Panc1 (cell line): ENCODE measurements around the gene AGPAT3. TPM values are rescaled to one million over a fixed set of nuclear protein-coding genes. Genes with fewer than 3 reads are reported as not detected.

ENCODE experiments used
- ATAC-seq: fragments of 200-7000 bp; cut with Tn5 transposase; 2 replicates; pipeline ENCODE4 v1.9.1; 2020; ENCODE audit warnings: mild to moderate bottlenecking, moderate library complexity
- BruUV-seq: library from RNA; stranded (reverse); fragments of 400-500 nt; replicated peaks from 2 replicates; lab custom pipeline; 2021; lab: Mats Ljungman, UMichigan
- CTCF ChIA-PET: fragments of 300-600 bp; sonication (Branson Sonifier 250); formaldehyde crosslinking; loops from one replicate; lab custom pipeline; 2022; ENCODE audit warnings: antibody characterized with exemption; lab: Charles Lee
- POLR2A ChIA-PET: fragments of 300-600 bp; sonication (Branson Sonifier 250); formaldehyde crosslinking; loops from one replicate; lab custom pipeline; 2022; ENCODE audit warnings: antibody characterized with exemption; lab: Charles Lee
- DNase-seq: peaks from one replicate; pipeline ENCODE4 v3.0.0-alpha.2; 2010; ENCODE audit warnings: low read depth, low spot score
- H3K27ac ChIP-seq: 2 replicates; pipeline ENCODE4 v1.5.1; 2011; ENCODE audit warnings: mild to moderate bottlenecking, low read length, inconsistent platforms
- H3K27me3 ChIP-seq: fragments of 200-500 bp; sonication (Bioruptor generic); 2 replicates; pipeline ENCODE4 v1.6.0; 2014; ENCODE audit warnings: low read length, inconsistent platforms; ENCODE audit not compliant: control insufficient read depth, insufficient read depth
- H3K36me3 ChIP-seq: fragments of 200-500 bp; sonication (Bioruptor generic); 2 replicates; pipeline ENCODE4 v1.5.1; 2014; ENCODE audit warnings: inconsistent platforms, mild to moderate bottlenecking, low read length, moderate library complexity; ENCODE audit not compliant: control insufficient read depth, insufficient read depth
- H3K4me1 ChIP-seq: 2 replicates; pipeline ENCODE4 v1.5.1; 2011; ENCODE audit warnings: inconsistent platforms, mild to moderate bottlenecking, low read length, moderate library complexity; ENCODE audit not compliant: control insufficient read depth, insufficient read depth
- H3K4me3 ChIP-seq, 2 experiments: 2 replicates each; pipeline ENCODE4 v1.5.1; 2011 to 2012; ENCODE audit warnings: low read depth in 2 of 2, low read length in 2 of 2, mild to moderate bottlenecking in 2 of 2, inconsistent platforms in 1 of 2, moderate library complexity in 1 of 2
- H3K9me3 ChIP-seq: fragments of 200-500 bp; sonication (Bioruptor generic); 2 replicates; pipeline ENCODE4 v1.5.1; 2014; ENCODE audit warnings: low read depth, mild to moderate bottlenecking, inconsistent platforms, low read length, moderate library complexity; ENCODE audit not compliant: control insufficient read depth, insufficient read depth
- POLR2AphosphoS5 ChIP-seq: IDR thresholded peaks from 2 replicates; pipeline ENCODE4 v1.6.1; 2012; ENCODE audit warnings: mild to moderate bottlenecking, low read depth, low read length, moderate library complexity
- REST ChIP-seq, 2 experiments: IDR thresholded peaks; 2 replicates each; pipeline ENCODE4 v1.6.1; 2011 to 2012; ENCODE audit warnings: low read depth in 2 of 2, control low read depth in 1 of 2, low read length in 1 of 2, mild to moderate bottlenecking in 1 of 2, moderate library complexity in 1 of 2; ENCODE audit not compliant: insufficient read depth in 1 of 2
- SIN3A ChIP-seq: IDR thresholded peaks from 2 replicates; pipeline ENCODE4 v1.6.1; 2012; ENCODE audit warnings: low read depth, mild to moderate bottlenecking, low read length, moderate library complexity, borderline replicate concordance; ENCODE audit not compliant: insufficient read depth
- TCF7L2 ChIP-seq: IDR thresholded peaks from 2 replicates; pipeline ENCODE4 v1.6.1; 2011; ENCODE audit warnings: mild to moderate bottlenecking, low read depth, low read length, inconsistent platforms
- in situ Hi-C: cut with HindIII; loops from 2 replicates; pipeline ENCODE4 v1.10.0; 2016; ENCODE audit warnings: low sequenced_read_pairs, low pct_unique_long_range_greater_than_20kb
- intact Hi-C: fragments of 100-400 bp; cut with micrococcal nuclease; formaldehyde crosslinking; loops from one replicate; pipeline ENCODE4 v1.10.0; 2022; ENCODE audit not compliant: unreplicated experiment
- total RNA-seq: library from RNA; stranded (reverse); gene quantifications from one replicate; pipeline ENCODE4 v1.2.1, GENCODE V29; 2021; ENCODE audit not compliant: unreplicated experiment
- TF ChIP-seq, protein P1 (sequence below): fragments of 450-650 bp; IDR thresholded peaks from 2 replicates; pipeline ENCODE4 v1.5.1; 2017; ENCODE audit warnings: mild to moderate bottlenecking

Gene AGPAT3
- total RNA-seq, 1 experiment from 2014 or later, result 40.1 TPM

- intact Hi-C loops (no loop called here), in situ Hi-C loops (no loop called here)
- no peak for ATAC-seq
- BruUV-seq, result no TSS peak
- H3K27me3 ChIP-seq, result no peaks in the 10 kb centered on the region
- no peaks in the 10 kb centered on the region for H3K9me3 ChIP-seq
- no peak overlapping the region for H3K4me3 ChIP-seq
- POLR2A ChIA-PET, result no interaction called here
- H3K27ac ChIP-seq, result no peak overlapping the region
- no peaks in the 10 kb centered on the region; the same call in 1 of the 2 replicates for H3K4me1 ChIP-seq
- TF ChIP-seq, protein P1, sequence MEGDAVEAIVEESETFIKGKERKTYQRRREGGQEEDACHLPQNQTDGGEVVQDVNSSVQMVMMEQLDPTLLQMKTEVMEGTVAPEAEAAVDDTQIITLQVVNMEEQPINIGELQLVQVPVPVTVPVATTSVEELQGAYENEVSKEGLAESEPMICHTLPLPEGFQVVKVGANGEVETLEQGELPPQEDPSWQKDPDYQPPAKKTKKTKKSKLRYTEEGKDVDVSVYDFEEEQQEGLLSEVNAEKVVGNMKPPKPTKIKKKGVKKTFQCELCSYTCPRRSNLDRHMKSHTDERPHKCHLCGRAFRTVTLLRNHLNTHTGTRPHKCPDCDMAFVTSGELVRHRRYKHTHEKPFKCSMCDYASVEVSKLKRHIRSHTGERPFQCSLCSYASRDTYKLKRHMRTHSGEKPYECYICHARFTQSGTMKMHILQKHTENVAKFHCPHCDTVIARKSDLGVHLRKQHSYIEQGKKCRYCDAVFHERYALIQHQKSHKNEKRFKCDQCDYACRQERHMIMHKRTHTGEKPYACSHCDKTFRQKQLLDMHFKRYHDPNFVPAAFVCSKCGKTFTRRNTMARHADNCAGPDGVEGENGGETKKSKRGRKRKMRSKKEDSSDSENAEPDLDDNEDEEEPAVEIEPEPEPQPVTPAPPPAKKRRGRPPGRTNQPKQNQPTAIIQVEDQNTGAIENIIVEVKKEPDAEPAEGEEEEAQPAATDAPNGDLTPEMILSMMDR, result no peak
- no peak for TF ChIP-seq TCF7L2
- no peak for TF ChIP-seq POLR2AphosphoS5
- TF ChIP-seq REST (IDR thresholded peaks at IDR 0.05; ENCODE audit: insufficient read depth in 1 of 2, low read depth in 2 of 2, low read length in 1 of 2), result no peak
- no peak for TF ChIP-seq SIN3A
- CTCF ChIA-PET, result no interaction called here
- no peaks in the 10 kb centered on the region for H3K36me3 ChIP-seq
- no peak for DNase-seq
Measured at GRCh38 chr21:43877936-43878575, 13.0 kb downstream of the AGPAT3 start.

DNA sequence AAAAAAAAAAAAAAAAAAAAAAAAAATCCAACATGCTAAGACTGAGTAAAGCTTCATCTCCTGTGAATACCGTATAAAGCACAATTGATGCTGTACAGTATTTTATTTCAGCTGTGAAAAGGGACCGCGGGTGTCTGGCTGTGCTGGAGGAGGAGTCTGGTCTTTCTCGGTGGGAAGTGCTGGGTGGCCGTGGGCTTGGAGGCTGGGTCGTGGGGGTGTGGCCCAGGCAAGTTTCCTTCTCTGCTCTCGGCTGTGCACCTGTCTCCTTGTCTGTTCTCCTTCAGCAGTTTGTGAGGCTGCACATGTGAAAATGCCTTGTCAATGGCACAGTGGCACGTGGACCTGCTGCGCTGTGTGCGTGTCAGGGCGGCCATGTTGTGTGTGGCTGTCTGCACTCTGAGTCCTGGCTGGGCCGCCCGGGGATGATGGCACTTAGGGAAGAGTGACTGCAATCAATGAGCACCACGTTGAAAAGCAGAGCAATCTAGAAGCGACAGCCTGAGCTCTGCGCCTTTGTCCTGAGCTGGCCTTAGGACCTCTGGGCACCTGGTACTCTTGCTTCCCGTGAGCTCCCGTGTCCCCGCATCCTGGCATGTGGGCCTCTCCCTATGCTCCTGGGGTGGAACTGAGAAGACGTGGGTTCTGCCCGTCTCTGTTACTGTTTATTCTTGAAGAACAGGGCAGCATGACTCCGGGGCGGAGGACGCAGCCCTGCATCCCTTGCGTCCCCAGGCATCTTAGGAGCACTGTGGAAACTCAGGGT, 14.5 kb downstream of the AGPAT3 start:
- Histone ChIP-seq H3K4me1 (no peaks in the 10 kb centered on the region; the same call in 1 of the 2 replicates), H3K9me3 (no peaks in the 10 kb centered on the region), H3K27me3 (no peaks in the 10 kb centered on the region), H3K27ac (no peak overlapping the region), H3K36me3 (no peaks in the 10 kb centered on the region), H3K4me3 (no peak overlapping the region)
- in situ Hi-C loops (no loop called here), intact Hi-C loops (no loop called here)
- BruUV-seq, result no TSS peak
- TF ChIP-seq POLR2AphosphoS5 (no peak), REST (IDR thresholded peaks at IDR 0.05; ENCODE audit: insufficient read depth in 1 of 2, low read depth in 2 of 2, low read length in 1 of 2) (no peak), TCF7L2 (no peak), SIN3A (no peak)
- TF ChIP-seq, protein P1, result no peak
- ChIA-PET POLR2A (no interaction called here), CTCF (no interaction called here)
- no peak for DNase-seq
- no peak for ATAC-seq
